OCI-LY1 (cell line): Measurements from ENCODE around the gene KIAA1328.
A peak's percentile ranks its signal among the peaks of the same experiment; 100 is the strongest.

Experiments used
- H2AFZ ChIP-seq: fragments of 200-600 bp; sonication (generic), shearing (Covaris generic); 2 replicates; pipeline ENCODE4 v1.6.0; 2014; ENCODE audit warnings: antibody characterized with exemption, mild to moderate bottlenecking, low read length
- H3F3A ChIP-seq: fragments of 200-600 bp; sonication (generic), shearing (Covaris generic); 2 replicates; pipeline ENCODE4 v1.6.0; 2014; ENCODE audit warnings: mild to moderate bottlenecking, antibody characterized with exemption, low read length, moderate library complexity; ENCODE audit not compliant: insufficient read depth
- H3K27ac ChIP-seq: fragments of 200-600 bp; sonication (generic); 2 replicates; pipeline ENCODE4 v1.5.1; 2014; ENCODE audit warnings: low read length, mixed run types, mild to moderate bottlenecking, low read depth; ENCODE audit not compliant: poor library complexity, severe bottlenecking
- H3K27me3 ChIP-seq: fragments of 200-600 bp; sonication (generic); 2 replicates; pipeline ENCODE4 v1.6.0; 2014; ENCODE audit warnings: antibody characterized with exemption, mild to moderate bottlenecking, low read length, moderate library complexity; ENCODE audit not compliant: insufficient read depth
- H3K36me3 ChIP-seq: fragments of 200-600 bp; sonication (generic); 2 replicates; pipeline ENCODE4 v1.6.1; 2014; ENCODE audit warnings: mild to moderate bottlenecking, antibody characterized with exemption, low read length, moderate library complexity, mixed read lengths; ENCODE audit not compliant: insufficient read depth
- H3K4me1 ChIP-seq: fragments of 200-600 bp; sonication (generic); 2 replicates; pipeline ENCODE4 v1.5.1; 2014; ENCODE audit warnings: mild to moderate bottlenecking, low read length, moderate library complexity; ENCODE audit not compliant: insufficient read depth, severe bottlenecking
- H3K4me2 ChIP-seq: fragments of 200-600 bp; sonication (generic), shearing (Covaris generic); 2 replicates; pipeline ENCODE4 v1.6.1; 2014; ENCODE audit warnings: low read length
- H3K4me3 ChIP-seq: fragments of 200-600 bp; sonication (generic); 2 replicates; pipeline ENCODE4 v1.5.1; 2014; ENCODE audit warnings: low read length, low read depth, mild to moderate bottlenecking, mixed read lengths; ENCODE audit not compliant: poor library complexity, severe bottlenecking
- H3K79me2 ChIP-seq: fragments of 200-600 bp; shearing (Covaris generic); 2 replicates; pipeline ENCODE4 v1.6.1; 2016; ENCODE audit warnings: mixed run types, low read length, mixed read lengths; ENCODE audit not compliant: insufficient read depth
- H3K9ac ChIP-seq: fragments of 200-600 bp; sonication (generic), shearing (Covaris generic); 2 replicates; pipeline ENCODE4 v1.6.1; 2014; ENCODE audit warnings: mild to moderate bottlenecking, low read length, mixed read lengths
- H3K9me2 ChIP-seq: fragments of 200-600 bp; sonication (generic), shearing (Covaris generic); 2 replicates; pipeline ENCODE4 v1.6.1; 2014; ENCODE audit warnings: low read depth, mild to moderate bottlenecking, low read length, mixed read lengths
- H3K9me3 ChIP-seq: fragments of 200-600 bp; shearing (Covaris generic); 2 replicates; pipeline ENCODE4 v1.6.1; 2014; ENCODE audit warnings: low read length, mixed read lengths
- H4K20me1 ChIP-seq: fragments of 200-600 bp; sonication (generic), shearing (Covaris generic); 2 replicates; pipeline ENCODE4 v1.6.0; 2016; ENCODE audit warnings: mild to moderate bottlenecking, low read length; ENCODE audit not compliant: insufficient read depth
- EZH2 ChIP-seq: fragments of 200-600 bp; sonication (generic), shearing (Covaris generic); IDR thresholded peaks from 2 replicates; pipeline ENCODE4 v1.8.0; 2017; ENCODE audit warnings: borderline replicate concordance, mixed run types, mild to moderate bottlenecking, antibody characterized with exemption, low read length, moderate library complexity, mixed read lengths
- TF ChIP-seq, protein P1 (sequence below): fragments of 200-600 bp; sonication (generic), shearing (Covaris generic); IDR thresholded peaks from 2 replicates; pipeline ENCODE4 v1.5.1; 2017; ENCODE audit warnings: mild to moderate bottlenecking, antibody characterized with exemption, low read length, moderate library complexity, mixed read lengths

The KIAA1328 gene

DNA sequence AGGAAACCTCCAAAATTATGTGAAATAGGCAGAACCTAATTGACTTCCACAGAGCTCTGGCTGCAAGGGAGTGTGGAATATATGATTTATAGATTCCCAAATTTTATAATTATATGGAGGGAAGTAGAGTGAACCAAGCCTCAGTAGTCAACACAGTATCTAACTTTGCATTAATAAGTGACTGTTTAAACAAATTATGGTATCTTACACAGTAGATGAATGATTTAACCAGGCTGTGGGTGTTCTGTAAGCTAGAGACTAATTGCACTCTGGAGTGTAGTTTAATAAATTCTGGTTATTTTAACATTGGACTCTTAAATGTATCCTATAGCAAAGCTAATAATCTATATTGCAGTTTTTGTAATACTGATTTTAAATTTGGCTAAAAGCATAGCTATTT, 183.5 kb downstream of the KIAA1328 start:
- H3K9me3 ChIP-seq, result no peaks in the 10 kb centered on the region
- no peaks in the 10 kb centered on the region for H3F3A ChIP-seq
- TF ChIP-seq, protein P1, sequence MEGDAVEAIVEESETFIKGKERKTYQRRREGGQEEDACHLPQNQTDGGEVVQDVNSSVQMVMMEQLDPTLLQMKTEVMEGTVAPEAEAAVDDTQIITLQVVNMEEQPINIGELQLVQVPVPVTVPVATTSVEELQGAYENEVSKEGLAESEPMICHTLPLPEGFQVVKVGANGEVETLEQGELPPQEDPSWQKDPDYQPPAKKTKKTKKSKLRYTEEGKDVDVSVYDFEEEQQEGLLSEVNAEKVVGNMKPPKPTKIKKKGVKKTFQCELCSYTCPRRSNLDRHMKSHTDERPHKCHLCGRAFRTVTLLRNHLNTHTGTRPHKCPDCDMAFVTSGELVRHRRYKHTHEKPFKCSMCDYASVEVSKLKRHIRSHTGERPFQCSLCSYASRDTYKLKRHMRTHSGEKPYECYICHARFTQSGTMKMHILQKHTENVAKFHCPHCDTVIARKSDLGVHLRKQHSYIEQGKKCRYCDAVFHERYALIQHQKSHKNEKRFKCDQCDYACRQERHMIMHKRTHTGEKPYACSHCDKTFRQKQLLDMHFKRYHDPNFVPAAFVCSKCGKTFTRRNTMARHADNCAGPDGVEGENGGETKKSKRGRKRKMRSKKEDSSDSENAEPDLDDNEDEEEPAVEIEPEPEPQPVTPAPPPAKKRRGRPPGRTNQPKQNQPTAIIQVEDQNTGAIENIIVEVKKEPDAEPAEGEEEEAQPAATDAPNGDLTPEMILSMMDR, result no peak
- TF ChIP-seq EZH2, result no peak
- H3K4me3 ChIP-seq, result no peak overlapping the region
- H4K20me1 ChIP-seq, result no peaks in the 10 kb centered on the region
- H3K79me2 ChIP-seq, result no peaks in the 10 kb centered on the region
- H3K27me3 ChIP-seq, result no peaks in the 10 kb centered on the region
- no peak overlapping the region for H3K27ac ChIP-seq
- H3K9ac ChIP-seq, result no peak overlapping the region
- H2AFZ ChIP-seq, result no peak overlapping the region
- no peaks in the 10 kb centered on the region for H3K4me1 ChIP-seq
- H3K4me2 ChIP-seq, result no peak overlapping the region
- H3K9me2 ChIP-seq, result no peaks in the 10 kb centered on the region
- H3K36me3 ChIP-seq, result no peaks in the 10 kb centered on the region

DNA sequence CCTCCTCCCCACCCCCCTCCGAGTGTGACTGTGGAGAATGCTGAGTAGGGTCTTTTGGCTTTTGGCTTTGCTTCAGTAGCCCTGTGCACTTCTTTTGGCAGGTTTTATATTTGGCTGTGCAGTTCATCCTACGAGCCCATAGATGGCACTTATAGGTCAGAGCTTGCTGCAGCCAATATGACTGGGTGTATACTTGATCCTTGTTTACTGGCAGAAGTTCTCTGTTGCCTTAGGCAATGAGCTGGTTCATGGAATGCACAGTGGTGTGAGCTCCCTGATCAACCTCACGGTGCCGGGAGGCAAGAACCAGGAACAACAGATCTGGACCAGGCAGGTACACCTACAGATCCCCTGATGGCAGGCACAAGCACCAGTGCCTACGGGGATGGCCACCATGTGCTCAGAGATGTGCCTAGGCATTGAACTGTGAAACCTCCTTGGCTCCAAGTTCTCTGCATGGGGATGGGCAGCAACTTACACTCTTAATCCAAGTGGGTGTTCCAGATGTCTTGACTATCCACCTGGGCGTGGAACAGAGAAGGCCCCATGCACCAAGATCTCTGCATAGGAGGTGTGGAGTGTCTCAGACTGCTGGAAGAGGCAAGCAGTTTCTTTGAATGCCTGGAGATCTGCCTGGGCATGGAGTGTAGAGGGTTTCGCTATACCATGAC, 190.4 kb downstream of the KIAA1328 start:
- TF ChIP-seq, protein P1, result peak; percentile 55
- no peak for TF ChIP-seq EZH2
- Histone ChIP-seq H3K4me1 (no peaks in the 10 kb centered on the region), H3F3A (no peaks in the 10 kb centered on the region), H2AFZ (no peak overlapping the region), H3K4me2 (no peak overlapping the region), H3K79me2 (no peaks in the 10 kb centered on the region), H3K36me3 (no peaks in the 10 kb centered on the region), H3K27ac (no peak overlapping the region), H3K9me3 (no peaks in the 10 kb centered on the region), H3K27me3 (no peaks in the 10 kb centered on the region), H4K20me1 (no peaks in the 10 kb centered on the region), H3K9ac (no peak overlapping the region), H3K4me3 (no peak overlapping the region), H3K9me2 (no peaks in the 10 kb centered on the region)

- no peak overlapping the region for H3K9ac ChIP-seq
Measured at GRCh38 chr18:37033419-37033818, 204.5 kb downstream of the KIAA1328 start.

More at GRCh38 chr18:37033419-37033818, 204.5 kb downstream of the KIAA1328 start:
- H3K9me2 ChIP-seq, result no peaks in the 10 kb centered on the region
- H3K4me3 ChIP-seq, result no peak overlapping the region
- H4K20me1 ChIP-seq, result no peaks in the 10 kb centered on the region
- TF ChIP-seq, protein P1, result no peak
- TF ChIP-seq EZH2, result no peak
- H3K27me3 ChIP-seq, result no peaks in the 10 kb centered on the region
- H3K36me3 ChIP-seq, result no peaks in the 10 kb centered on the region; the same call in 1 of the 2 replicates
- no peak overlapping the region for H3K27ac ChIP-seq
- H3K79me2 ChIP-seq, result no peaks in the 10 kb centered on the region
- no peaks in the 10 kb centered on the region for H3K9me3 ChIP-seq
- H3F3A ChIP-seq, result no peaks in the 10 kb centered on the region
- no peaks in the 10 kb centered on the region for H3K4me1 ChIP-seq
- no peak overlapping the region for H3K4me2 ChIP-seq
- H2AFZ ChIP-seq, result no peak overlapping the region
